ENCODE data around the gene MFSD11.
A peak's percentile ranks its signal among the peaks of the same experiment; 100 is the strongest.
"Not testable (repeated sequence)": the region's sequence is repeated elsewhere in the genome, so short reads cannot be mapped to it uniquely, and the experiment has no call there.

Gene MFSD11

DNA sequence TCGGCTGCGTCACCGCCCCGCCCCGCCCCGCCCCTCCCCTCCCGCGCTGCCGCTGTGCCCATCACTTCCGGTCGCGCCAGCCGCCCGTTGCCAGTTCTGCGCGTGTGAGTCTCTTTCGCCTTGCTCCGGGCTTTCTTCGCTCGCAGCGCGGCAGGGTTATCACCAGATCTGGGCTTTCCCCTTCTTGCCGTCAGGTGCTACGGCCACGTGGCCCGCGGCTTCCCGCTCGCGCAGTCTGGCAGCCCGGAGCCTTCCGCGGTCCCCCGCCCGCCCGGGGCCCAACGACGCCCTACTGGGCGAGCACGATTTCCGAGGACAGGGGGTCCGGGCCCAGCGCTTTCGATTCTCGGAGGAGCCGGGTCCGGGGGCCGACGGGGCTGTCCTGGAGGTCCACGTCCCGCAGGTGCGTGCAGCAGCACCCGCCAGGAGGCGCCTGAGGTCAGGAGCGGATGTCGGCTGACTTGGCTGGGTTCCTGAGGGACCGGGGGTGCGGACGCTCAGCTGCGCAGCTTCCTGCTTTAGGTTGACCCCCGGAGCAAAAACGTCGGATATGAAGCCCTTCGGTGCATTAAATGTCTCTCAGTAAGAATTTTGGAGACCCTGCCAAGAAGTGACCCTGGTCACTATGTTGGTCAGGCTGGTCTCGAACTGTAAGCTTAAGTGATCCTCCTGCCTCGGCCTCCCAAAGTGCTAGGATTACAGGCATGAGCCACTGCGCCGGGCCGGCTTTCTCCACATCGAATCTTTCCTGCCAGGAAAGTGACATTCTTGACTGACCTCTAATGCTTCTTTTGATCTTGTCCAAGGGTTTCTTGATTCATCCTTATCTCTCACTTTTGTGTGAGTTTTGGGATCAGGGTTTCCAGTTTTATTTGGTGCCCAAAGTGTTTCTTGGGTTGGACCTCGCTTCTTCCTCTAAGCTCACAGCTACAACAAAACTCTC lies 10.9 kb upstream of the MFSD11 start, which contains the start of gene METTL23:
Gene METTL23, plus strand, starts transcription at position 64 of the 943 bp plus-strand sequence. CDS start 2,872 bp downstream, outside the sequence.
- peak within 1 kb of the TSS; percentile 79 to 100 for H3K23ac ChIP-seq (ENCODE audit: low read length in 2 of 2)
- peak within 1 kb of the TSS; percentile 70 for H2AK5ac ChIP-seq (ENCODE audit: low read length, severe bottlenecking)
- H3K9ac ChIP-seq (ENCODE audit: low read length) = peak within 1 kb of the TSS; percentile 94
- peak within 1 kb of the TSS; percentile 89 for H2BK120ac ChIP-seq (ENCODE audit: low read depth, low read length)
- H3K4me1 ChIP-seq (ENCODE audit: control insufficient read depth, insufficient read depth, low read depth, low read length) = peaks cover 16% of the 10 kb centered on the region
- 4% methylated on average over 60 of the region's 71 CpGs for WGBS
- H2BK5ac ChIP-seq (ENCODE audit: low read depth, low read length, poor library complexity, severe bottlenecking) = peak within 1 kb of the TSS; percentile 97
- peak within 1 kb of the TSS; percentile 98 for H3K4ac ChIP-seq (ENCODE audit: low read depth in 1 of 2, low read length in 2 of 2)
- H3K79me1 ChIP-seq (replicated peaks; ENCODE audit: low read length, poor library complexity, severe bottlenecking) = peaks cover 4% of the 10 kb centered on the region
- H3K27ac ChIP-seq (ENCODE audit: low read length, poor library complexity, severe bottlenecking) = peak within 1 kb of the TSS; percentile 99
- H3K9me3 ChIP-seq (ENCODE audit: control insufficient read depth, low read length) = no peaks in the 10 kb centered on the region
- H3K36me3 ChIP-seq (ENCODE audit: control insufficient read depth in 1 of 2, insufficient read depth in 2 of 2, low read depth in 1 of 2, low read length in 2 of 2) = peaks cover 24 to 52% of the 10 kb centered on the region in 2 experiments
- H2BK12ac ChIP-seq (ENCODE audit: low read length in 2 of 2) = peak within 1 kb of the TSS; percentile 66 to 80
- H3K4me2 ChIP-seq (ENCODE audit: low read length, poor library complexity, severe bottlenecking) = peak within 1 kb of the TSS; percentile 96
- peak within 1 kb of the TSS; percentile 97 for H4K8ac ChIP-seq (ENCODE audit: low read length)
- H4K91ac ChIP-seq (ENCODE audit: low read length) = peak within 1 kb of the TSS; percentile 98
- DNase-seq = peak; percentile 82
- H3K14ac ChIP-seq (ENCODE audit: low read length in 2 of 2) = peak within 1 kb of the TSS; percentile 95 to 97
- H2BK15ac ChIP-seq (ENCODE audit: low read depth, poor library complexity, severe bottlenecking) = peak within 1 kb of the TSS; percentile 94
- H2AFZ ChIP-seq (ENCODE audit: low read depth, low read length) = peak within 1 kb of the TSS; percentile 89
- peak within 1 kb of the TSS; percentile 99 for H3K18ac ChIP-seq (ENCODE audit: low read depth in 1 of 2, low read length in 2 of 2)
- no peaks in the 10 kb centered on the region for H3K27me3 ChIP-seq (ENCODE audit: control insufficient read depth in 1 of 2, insufficient read depth in 1 of 2, low read length in 2 of 2)
- H3K4me3 ChIP-seq (ENCODE audit: insufficient read depth in 1 of 2, low read depth in 1 of 2, low read length in 2 of 2) = peak within 1 kb of the TSS; percentile 97 to 99

- Histone ChIP-seq H3K36me3 (ENCODE audit: control insufficient read depth in 1 of 2, insufficient read depth in 2 of 2, low read depth in 1 of 2, low read length in 2 of 2) (peaks cover 19 to 53% of the 10 kb centered on the region in 2 experiments), H3K9ac (ENCODE audit: low read length) (peak overlapping the region; percentile 94), H3K27ac (ENCODE audit: low read length, poor library complexity, severe bottlenecking) (peak overlapping the region; percentile 99), H2AK5ac (ENCODE audit: low read length, severe bottlenecking) (peak overlapping the region; percentile 37), H2AFZ (ENCODE audit: low read depth, low read length) (no peak overlapping the region), H3K23ac (ENCODE audit: low read length in 2 of 2) (no peak overlapping the region), H3K18ac (ENCODE audit: low read depth in 1 of 2, low read length in 2 of 2) (peak overlapping the region in 1 of 2 experiments; percentile 46), H3K9me3 (ENCODE audit: control insufficient read depth, low read length) (no peaks in the 10 kb centered on the region), H3K4ac (ENCODE audit: low read depth in 1 of 2, low read length in 2 of 2) (no peak overlapping the region), H2BK5ac (ENCODE audit: low read depth, low read length, poor library complexity, severe bottlenecking) (no peak overlapping the region), H4K8ac (ENCODE audit: low read length) (no peak overlapping the region), H3K4me2 (ENCODE audit: low read length, poor library complexity, severe bottlenecking) (peak overlapping the region; percentile 89), H3K79me1 (replicated peaks; ENCODE audit: low read length, poor library complexity, severe bottlenecking) (peaks cover 2% of the 10 kb centered on the region), H3K14ac (ENCODE audit: low read length in 2 of 2) (no peak overlapping the region), H4K91ac (ENCODE audit: low read length) (no peak overlapping the region), H2BK15ac (ENCODE audit: low read depth, poor library complexity, severe bottlenecking) (no peak overlapping the region), H3K4me1 (ENCODE audit: control insufficient read depth, insufficient read depth, low read depth, low read length) (peaks cover 16% of the 10 kb centered on the region), H2BK120ac (ENCODE audit: low read depth, low read length) (no peak overlapping the region), H2BK12ac (ENCODE audit: low read length in 2 of 2) (peak overlapping the region in 1 of 2 experiments; percentile 42), H3K27me3 (ENCODE audit: control insufficient read depth in 1 of 2, insufficient read depth in 1 of 2, low read length in 2 of 2) (no peaks in the 10 kb centered on the region), H3K4me3 (ENCODE audit: insufficient read depth in 1 of 2, low read depth in 1 of 2, low read length in 2 of 2) (peak overlapping the region; percentile 11 to 97)
- WGBS = 85% methylated on average over 16 of the region's 18 CpGs
- DNase-seq = peak; percentile 68
Measured at GRCh38 chr17:76727745-76728456, 10.0 kb upstream of the MFSD11 start.

DNA sequence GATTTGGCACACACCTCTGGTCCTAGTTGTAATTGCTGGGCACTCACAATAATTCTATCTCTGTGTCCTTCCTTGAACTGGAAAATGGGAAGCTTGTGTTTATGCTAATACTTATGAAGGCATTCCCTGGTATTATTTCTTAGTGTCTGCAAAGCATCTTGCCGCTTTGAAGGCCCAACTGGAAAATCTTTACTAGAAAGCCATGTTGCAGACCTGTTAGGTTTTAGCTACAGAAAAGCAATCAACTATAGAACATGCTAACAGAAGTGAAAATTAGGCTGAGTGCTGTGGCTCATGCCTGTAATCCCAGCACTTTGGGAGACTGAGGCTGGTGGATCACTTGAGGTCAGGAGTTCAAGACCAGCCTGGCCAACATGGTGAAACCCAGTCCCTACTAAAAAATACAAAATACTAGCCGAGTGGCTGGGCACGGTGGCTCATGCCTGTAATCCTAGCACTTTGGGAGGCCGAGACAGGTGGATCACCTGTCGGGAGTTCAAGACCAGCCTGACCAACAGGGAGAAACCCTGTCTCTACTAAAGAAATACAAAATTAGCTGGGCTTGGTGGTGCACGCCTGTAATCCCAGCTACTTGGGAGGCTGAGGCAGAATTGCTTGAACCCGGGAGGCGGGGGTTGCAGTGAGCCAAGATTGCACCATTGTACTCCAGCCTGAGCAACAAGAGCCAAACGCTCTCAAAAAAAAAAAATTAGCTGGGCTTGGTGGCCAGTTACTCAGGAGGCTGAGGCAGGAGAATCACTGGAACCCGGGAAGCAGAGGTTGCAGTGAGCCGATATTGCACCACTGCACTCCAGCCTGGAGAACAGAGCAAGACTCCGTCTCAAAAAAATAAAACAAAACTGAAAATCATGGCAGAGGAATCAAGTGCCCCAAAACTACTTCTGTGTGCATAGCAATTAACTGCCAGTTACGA lies 5.9 kb upstream of the MFSD11 start:
- H4K8ac ChIP-seq (ENCODE audit: low read length); H3K4ac ChIP-seq (ENCODE audit: low read depth in 1 of 2, low read length in 2 of 2); H3K4me1 ChIP-seq (ENCODE audit: control insufficient read depth, insufficient read depth, low read depth, low read length); H2BK5ac ChIP-seq (ENCODE audit: low read depth, low read length, poor library complexity, severe bottlenecking); H4K91ac ChIP-seq (ENCODE audit: low read length); H3K23ac ChIP-seq (ENCODE audit: low read length in 2 of 2); H2AK5ac ChIP-seq (ENCODE audit: low read length, severe bottlenecking); H3K4me2 ChIP-seq (ENCODE audit: low read length, poor library complexity, severe bottlenecking); DNase-seq; H3K14ac ChIP-seq (ENCODE audit: low read length in 2 of 2); H3K27ac ChIP-seq (ENCODE audit: low read length, poor library complexity, severe bottlenecking); H3K9me3 ChIP-seq (ENCODE audit: control insufficient read depth, low read length); H2BK120ac ChIP-seq (ENCODE audit: low read depth, low read length); H3K27me3 ChIP-seq (ENCODE audit: control insufficient read depth in 1 of 2, insufficient read depth in 1 of 2, low read length in 2 of 2); H2BK15ac ChIP-seq (ENCODE audit: low read depth, poor library complexity, severe bottlenecking); H2BK12ac ChIP-seq (ENCODE audit: low read length in 2 of 2); H3K79me1 ChIP-seq (replicated peaks; ENCODE audit: low read length, poor library complexity, severe bottlenecking); H2AFZ ChIP-seq (ENCODE audit: low read depth, low read length); H3K18ac ChIP-seq (ENCODE audit: low read depth in 1 of 2, low read length in 2 of 2): not testable (repeated sequence)
- 91% methylated on average over 11 of the region's 13 CpGs for WGBS
- H3K36me3 ChIP-seq (ENCODE audit: control insufficient read depth in 1 of 2, insufficient read depth in 2 of 2, low read depth in 1 of 2, low read length in 2 of 2) = peaks cover 12 to 63% of the 10 kb centered on the region in 2 experiments
- peak overlapping the region; percentile 3 for H3K9ac ChIP-seq (ENCODE audit: low read length)
- peak overlapping the region in 1 of 2 experiments; percentile 0 for H3K4me3 ChIP-seq (ENCODE audit: insufficient read depth in 1 of 2, low read depth in 1 of 2, low read length in 2 of 2)
